Transverse colon (tissue), 4 donors: ENCODE data around the gene IKZF3.

Source experiments
- EP300 ChIP-seq: sonication (generic); formaldehyde crosslinking; IDR thresholded peaks from one replicate; pipeline ENCODE4 v1.6.1; 2017; ENCODE audit warnings: antibody characterized with exemption, low read depth
- POLR2A ChIP-seq: fragments of 450-650 bp; IDR thresholded peaks from one replicate; pipeline ENCODE4 v1.6.1; 2016; ENCODE audit warnings: antibody characterized with exemption, mild to moderate bottlenecking, moderate library complexity
- POLR2AphosphoS5 ChIP-seq, 3 donors: sonication (generic); formaldehyde crosslinking; IDR thresholded peaks; one replicate each; pipeline ENCODE4 v1.6.1; 2016; ENCODE audit warnings: antibody characterized with exemption in 3 of 3
- TF ChIP-seq, protein P1 (sequence below), 5 experiments: fragments of 200-600 bp in 3 of 5; fragments of 450-650 bp in 2 of 5; sonication (generic) in 3 of 5; IDR thresholded peaks; 1 replicate in 2 of 5; 2 replicates in 3 of 5; pipeline ENCODE4 v1.5.1; 2016 to 2017; ENCODE audit warnings: antibody characterized with exemption in 5 of 5, inconsistent platforms in 3 of 5, mild to moderate bottlenecking in 2 of 5, moderate library complexity in 1 of 5

DNA sequence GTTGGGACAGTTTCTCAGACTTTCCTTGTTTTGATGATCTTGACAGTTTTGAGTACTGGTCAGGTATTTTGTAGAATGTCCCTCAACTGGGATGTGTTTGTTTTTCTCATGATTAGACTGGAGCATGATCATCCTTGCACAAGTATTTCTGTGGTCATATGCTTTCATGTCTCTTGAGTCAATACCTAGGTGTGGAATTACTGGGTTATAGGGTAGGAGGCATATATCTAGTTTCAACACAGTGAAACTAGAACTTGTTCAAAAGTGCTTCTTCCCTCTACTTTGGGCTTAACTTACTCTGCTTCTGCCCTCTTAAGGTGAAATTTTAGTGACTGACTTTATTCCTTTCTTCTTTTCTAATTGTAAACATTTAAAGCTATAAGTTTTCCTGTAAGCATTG lies 30.1 kb downstream of the IKZF3 start:
- TF ChIP-seq, protein P1, sequence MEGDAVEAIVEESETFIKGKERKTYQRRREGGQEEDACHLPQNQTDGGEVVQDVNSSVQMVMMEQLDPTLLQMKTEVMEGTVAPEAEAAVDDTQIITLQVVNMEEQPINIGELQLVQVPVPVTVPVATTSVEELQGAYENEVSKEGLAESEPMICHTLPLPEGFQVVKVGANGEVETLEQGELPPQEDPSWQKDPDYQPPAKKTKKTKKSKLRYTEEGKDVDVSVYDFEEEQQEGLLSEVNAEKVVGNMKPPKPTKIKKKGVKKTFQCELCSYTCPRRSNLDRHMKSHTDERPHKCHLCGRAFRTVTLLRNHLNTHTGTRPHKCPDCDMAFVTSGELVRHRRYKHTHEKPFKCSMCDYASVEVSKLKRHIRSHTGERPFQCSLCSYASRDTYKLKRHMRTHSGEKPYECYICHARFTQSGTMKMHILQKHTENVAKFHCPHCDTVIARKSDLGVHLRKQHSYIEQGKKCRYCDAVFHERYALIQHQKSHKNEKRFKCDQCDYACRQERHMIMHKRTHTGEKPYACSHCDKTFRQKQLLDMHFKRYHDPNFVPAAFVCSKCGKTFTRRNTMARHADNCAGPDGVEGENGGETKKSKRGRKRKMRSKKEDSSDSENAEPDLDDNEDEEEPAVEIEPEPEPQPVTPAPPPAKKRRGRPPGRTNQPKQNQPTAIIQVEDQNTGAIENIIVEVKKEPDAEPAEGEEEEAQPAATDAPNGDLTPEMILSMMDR (IDR thresholded peaks at IDR 0.05) = no peak
- TF ChIP-seq EP300 (no peak), POLR2AphosphoS5 (IDR thresholded peaks at IDR 0.05) (no peak), POLR2A (no peak)
